Endothelial cell of umbilical vein (primary cell): ENCODE measurements around the gene CTDSPL. TPM values are rescaled to one million over a fixed set of nuclear protein-coding genes. Genes with fewer than 3 reads are reported as not detected.

Source experiments
- BruUV-seq: library from RNA; stranded (reverse); fragments of 400-500 nt; replicated peaks from 2 replicates; lab custom pipeline; 2021; lab: Mats Ljungman, UMichigan
- CTCF ChIA-PET: fragments of 300-600, 350-600 bp; sonication (Branson Sonifier 250); formaldehyde crosslinking; loops from one replicate; lab custom pipeline; 2021; ENCODE audit warnings: antibody characterized with exemption, inconsistent platforms; lab: Charles Lee
- POLR2A ChIA-PET: fragments of 300-600, 350-600 bp; sonication (Branson Sonifier 250); formaldehyde crosslinking; loops from one replicate; lab custom pipeline; 2021; ENCODE audit warnings: antibody characterized with exemption, inconsistent platforms; lab: Charles Lee
- DNase-seq: peaks from one replicate; pipeline ENCODE4 v3.0.0-alpha.2; 2011; ENCODE audit warnings: low read depth, low spot score
- FAIRE-seq: peaks from 2 replicates; lab custom pipeline; 2011; peaks lifted over from hg19 to GRCh38; lab: Jason Lieb, UNC
- H2AFZ ChIP-seq: 2 replicates; pipeline ENCODE4 v1.6.0; 2012; ENCODE audit warnings: low read depth, low read length, control low read depth, inconsistent platforms
- H3K27ac ChIP-seq: 2 replicates; pipeline ENCODE4 v1.5.1; 2011; ENCODE audit warnings: low read depth, mild to moderate bottlenecking, control low read depth, low read length, moderate library complexity; ENCODE audit not compliant: insufficient read depth
- H3K27me3 ChIP-seq, 2 experiments: 2 replicates each; pipeline versions ENCODE4 v1.6.0 to v1.6.1; 2011; ENCODE audit warnings: low read length in 2 of 2, mixed read lengths in 1 of 2; ENCODE audit not compliant: control insufficient read depth in 2 of 2, insufficient read depth in 2 of 2
- H3K36me3 ChIP-seq, 2 experiments: 2 replicates in 1 of 2; 3 replicates in 1 of 2; pipeline ENCODE4 v1.5.1; 2011; ENCODE audit warnings: low read length in 2 of 2, mild to moderate bottlenecking in 1 of 2, moderate library complexity in 1 of 2; ENCODE audit not compliant: control insufficient read depth in 2 of 2, insufficient read depth in 2 of 2; ENCODE audit errors: extremely low read depth in 1 of 2
- H3K4me1 ChIP-seq: 3 replicates; pipeline ENCODE4 v1.5.1; 2011; ENCODE audit warnings: mild to moderate bottlenecking, low read length; ENCODE audit not compliant: control insufficient read depth, insufficient read depth; ENCODE audit errors: extremely low read depth
- H3K4me2 ChIP-seq: 2 replicates; pipeline ENCODE4 v1.6.1; 2011; ENCODE audit warnings: low read length, control low read depth, mixed read lengths; ENCODE audit not compliant: insufficient read depth
- H3K4me3 ChIP-seq, 3 experiments: fragments of 200-600 bp in 1 of 3; sonication (generic), shearing (Covaris generic) in 1 of 3; replicated peaks in 1 of 3; 2 replicates each; pipeline ENCODE4 v1.5.1; 2011 to 2016; ENCODE audit warnings: control low read depth in 3 of 3, low read length in 3 of 3, mild to moderate bottlenecking in 2 of 3, inconsistent platforms in 1 of 3, low read depth in 1 of 3, moderate library complexity in 1 of 3; ENCODE audit not compliant: insufficient read depth in 1 of 3
- H3K79me2 ChIP-seq: 2 replicates; pipeline ENCODE4 v1.6.0; 2012; ENCODE audit warnings: low read length, inconsistent platforms; ENCODE audit not compliant: control insufficient read depth, insufficient read depth
- H3K9ac ChIP-seq: replicated peaks from 2 replicates; pipeline ENCODE3; 2011; ENCODE audit warnings: low read length, control low read depth; ENCODE audit not compliant: insufficient read depth; ENCODE audit errors: extremely low read depth
- H3K9me1 ChIP-seq: replicated peaks from 3 replicates; pipeline ENCODE4 v1.6.0; 2011; ENCODE audit warnings: mild to moderate bottlenecking, low read length; ENCODE audit not compliant: control insufficient read depth, insufficient read depth; ENCODE audit errors: extremely low read depth
- H3K9me3 ChIP-seq: replicated peaks from 2 replicates; pipeline ENCODE4 v1.5.1; 2012; ENCODE audit warnings: low read length, inconsistent platforms; ENCODE audit not compliant: control insufficient read depth, insufficient read depth
- H4K20me1 ChIP-seq: replicated peaks from 2 replicates; pipeline ENCODE3; 2011; ENCODE audit warnings: mild to moderate bottlenecking, low read length; ENCODE audit not compliant: control insufficient read depth, insufficient read depth; ENCODE audit errors: extremely low read depth
- EZH2 ChIP-seq: IDR thresholded peaks from 2 replicates; pipeline ENCODE4 v1.6.1; 2012; ENCODE audit warnings: borderline replicate concordance, low read depth, mild to moderate bottlenecking, moderate library complexity, low read length, inconsistent platforms; ENCODE audit not compliant: severe bottlenecking
- FOS ChIP-seq: IDR thresholded peaks from 2 replicates; pipeline ENCODE4 v1.6.1; 2011; ENCODE audit warnings: mild to moderate bottlenecking, low read length, moderate library complexity, borderline replicate concordance; ENCODE audit not compliant: insufficient read depth
- GATA2 ChIP-seq: IDR thresholded peaks from 2 replicates; pipeline ENCODE4 v1.7.0; 2011; ENCODE audit warnings: low read depth, mild to moderate bottlenecking, moderate library complexity, mixed read lengths, low read length; ENCODE audit not compliant: insufficient read length, insufficient read depth
- JUN ChIP-seq: IDR thresholded peaks from 2 replicates; pipeline ENCODE4 v1.6.1; 2011; ENCODE audit warnings: borderline replicate concordance, low read depth; ENCODE audit not compliant: insufficient read length, insufficient read depth
- MYC ChIP-seq: IDR thresholded peaks from one replicate; pipeline ENCODE4 v1.6.1; 2011; ENCODE audit warnings: mild to moderate bottlenecking, low read depth, low read length
- POLR2A ChIP-seq: IDR thresholded peaks from 2 replicates; pipeline ENCODE4 v1.6.1; 2012; ENCODE audit warnings: low read depth, mild to moderate bottlenecking, control low read depth, low read length
- POLR2AphosphoS5 ChIP-seq: IDR thresholded peaks from 2 replicates; pipeline ENCODE4 v1.6.1; 2012; ENCODE audit warnings: low read depth, mild to moderate bottlenecking, control low read depth, low read length, moderate library complexity; ENCODE audit not compliant: insufficient read depth
- dilution Hi-C: fragments of 300-500 bp; cut with MboI; formaldehyde crosslinking; loops from one replicate; pipeline ENCODE4 v1.15.0; 2019; ENCODE audit warnings: low sequenced_read_pairs; ENCODE audit not compliant: extremely low pct_ligation_motif_present
- intact Hi-C: fragments of 100-400 bp; cut with micrococcal nuclease; formaldehyde crosslinking; loops from one replicate; pipeline ENCODE4 v1.10.0; 2022
- polyA plus RNA-seq, 4 experiments: library from polyadenylated mRNA; depleted of rRNA in 3 of 4; stranded (reverse) in 3 of 4; unstranded in 1 of 4; fragments of >200 nt; gene quantifications; 2 replicates each; pipeline versions ENCODE4 v1.2.1 to v1.2.3, GENCODE V29; 2011 to 2012; ENCODE audit warnings: missing spikeins in 1 of 4
- total RNA-seq: library from RNA; stranded (reverse); gene quantifications from 2 replicates; pipeline ENCODE4 v1.2.3, GENCODE V29; 2021
- TF ChIP-seq, protein P1 (sequence below): IDR thresholded peaks from 2 replicates; pipeline ENCODE4 v1.6.1; 2011; ENCODE audit not compliant: insufficient read depth, insufficient read length
- TF ChIP-seq, protein P2 (sequence below), 2 donors: IDR thresholded peaks; 1 replicate in 1 of 2; 2 replicates in 1 of 2; pipeline ENCODE4 v1.5.1; 2011; ENCODE audit warnings: low read length in 2 of 2, mild to moderate bottlenecking in 2 of 2, moderate library complexity in 2 of 2, control low read depth in 1 of 2, inconsistent platforms in 1 of 2, low read depth in 1 of 2; ENCODE audit not compliant: insufficient read depth in 1 of 2; ENCODE audit errors: extremely low read depth in 1 of 2

CTDSPL gene
- total and polyA plus RNA-seq, 2 donors (not counting 3 experiments of a cell fraction or from before 2014, with no cell fraction given), result 30.1 to 43.2 TPM

DNA sequence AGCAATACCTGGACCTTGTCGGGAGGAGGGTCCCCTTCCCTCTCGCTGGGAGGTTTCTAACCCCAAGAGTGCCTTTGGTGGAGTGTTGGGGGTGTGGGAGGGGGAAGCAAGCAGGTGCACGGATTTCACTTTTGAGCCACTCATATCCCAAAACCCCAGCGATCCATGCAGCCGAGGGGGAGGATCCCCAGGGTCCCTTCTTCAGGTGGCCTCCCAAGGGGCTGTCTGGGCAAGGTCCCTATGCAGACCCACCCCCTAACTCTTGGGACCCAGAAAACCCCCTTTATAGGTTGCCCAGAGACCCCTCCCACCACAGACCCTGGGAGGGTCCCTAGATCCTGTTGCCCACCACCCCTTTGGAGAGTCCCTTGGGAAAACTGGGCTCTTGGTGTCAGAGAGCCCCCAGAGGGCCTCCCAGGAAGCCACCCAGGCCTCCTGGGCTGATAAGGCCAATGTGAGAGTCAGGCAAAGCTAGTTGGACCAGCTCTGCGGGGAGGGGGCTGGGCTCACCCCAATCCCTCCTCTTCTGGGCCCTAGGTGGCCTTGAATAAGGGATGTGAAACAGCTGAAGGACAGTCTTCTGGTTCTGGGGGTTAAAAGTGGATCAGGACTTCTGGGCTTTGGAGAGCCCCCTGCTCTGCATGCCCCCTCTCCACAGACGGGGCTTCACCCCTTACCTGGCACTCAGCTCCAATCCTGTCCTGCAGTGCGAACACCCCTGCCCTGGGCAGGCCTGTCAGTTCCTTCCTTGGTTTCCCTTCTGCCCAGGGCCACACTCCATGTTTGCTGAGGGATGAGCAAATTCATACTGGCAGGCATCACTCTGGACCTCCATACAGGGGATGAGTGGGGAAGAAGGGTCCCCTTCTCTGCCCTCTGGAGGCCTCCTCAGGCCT is 168.7 kb downstream of the CTDSPL start:
- H2AFZ ChIP-seq, result peak overlapping the region; percentile 86
- ChIA-PET CTCF (interaction anchor here (0.6 to 1.6 kb wide), 9 partner anchors 8 to 268 kb away, joined by 3 to 8 read pairs (median 3); partner anchors contain the start of gene DLEC1), POLR2A (no interaction called here)
- H3K4me3 ChIP-seq, result peak overlapping the region in 2 of 3 experiments; percentile 48 to 54
- H3K9ac ChIP-seq, result peak overlapping the region; percentile 66
- no TSS peak for BruUV-seq
- no peaks in the 10 kb centered on the region for H3K9me3 ChIP-seq
- FAIRE-seq, result no peak
- H3K27ac ChIP-seq, result no peak overlapping the region
- no peaks in the 10 kb centered on the region for H3K36me3 ChIP-seq
- H3K4me1 ChIP-seq, result peaks cover 8% of the 10 kb centered on the region
- TF ChIP-seq GATA2 (no peak), MYC (no peak), EZH2 (no peak), POLR2AphosphoS5 (no peak), POLR2A (no peak), FOS (no peak), JUN (no peak)
- TF ChIP-seq, protein P1, sequence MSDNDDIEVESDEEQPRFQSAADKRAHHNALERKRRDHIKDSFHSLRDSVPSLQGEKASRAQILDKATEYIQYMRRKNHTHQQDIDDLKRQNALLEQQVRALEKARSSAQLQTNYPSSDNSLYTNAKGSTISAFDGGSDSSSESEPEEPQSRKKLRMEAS, result no peak
- TF ChIP-seq, protein P2, sequence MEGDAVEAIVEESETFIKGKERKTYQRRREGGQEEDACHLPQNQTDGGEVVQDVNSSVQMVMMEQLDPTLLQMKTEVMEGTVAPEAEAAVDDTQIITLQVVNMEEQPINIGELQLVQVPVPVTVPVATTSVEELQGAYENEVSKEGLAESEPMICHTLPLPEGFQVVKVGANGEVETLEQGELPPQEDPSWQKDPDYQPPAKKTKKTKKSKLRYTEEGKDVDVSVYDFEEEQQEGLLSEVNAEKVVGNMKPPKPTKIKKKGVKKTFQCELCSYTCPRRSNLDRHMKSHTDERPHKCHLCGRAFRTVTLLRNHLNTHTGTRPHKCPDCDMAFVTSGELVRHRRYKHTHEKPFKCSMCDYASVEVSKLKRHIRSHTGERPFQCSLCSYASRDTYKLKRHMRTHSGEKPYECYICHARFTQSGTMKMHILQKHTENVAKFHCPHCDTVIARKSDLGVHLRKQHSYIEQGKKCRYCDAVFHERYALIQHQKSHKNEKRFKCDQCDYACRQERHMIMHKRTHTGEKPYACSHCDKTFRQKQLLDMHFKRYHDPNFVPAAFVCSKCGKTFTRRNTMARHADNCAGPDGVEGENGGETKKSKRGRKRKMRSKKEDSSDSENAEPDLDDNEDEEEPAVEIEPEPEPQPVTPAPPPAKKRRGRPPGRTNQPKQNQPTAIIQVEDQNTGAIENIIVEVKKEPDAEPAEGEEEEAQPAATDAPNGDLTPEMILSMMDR (IDR thresholded peaks at IDR 0.05; ENCODE audit: extremely low read depth in 1 of 2, insufficient read depth in 1 of 2, low read depth in 1 of 2, low read length in 2 of 2), result no peak
- peak overlapping the region; percentile 85 for H3K4me2 ChIP-seq
- H3K9me1 ChIP-seq, result no peaks in the 10 kb centered on the region
- H3K79me2 ChIP-seq, result no peaks in the 10 kb centered on the region
- no peaks in the 10 kb centered on the region for H3K27me3 ChIP-seq
- no peaks in the 10 kb centered on the region for H4K20me1 ChIP-seq
- intact Hi-C loops, result no loop called here
- no peak for DNase-seq
- dilution Hi-C loops, result no loop called here
